ENCODE data around the gene ULBP3.

DNA sequence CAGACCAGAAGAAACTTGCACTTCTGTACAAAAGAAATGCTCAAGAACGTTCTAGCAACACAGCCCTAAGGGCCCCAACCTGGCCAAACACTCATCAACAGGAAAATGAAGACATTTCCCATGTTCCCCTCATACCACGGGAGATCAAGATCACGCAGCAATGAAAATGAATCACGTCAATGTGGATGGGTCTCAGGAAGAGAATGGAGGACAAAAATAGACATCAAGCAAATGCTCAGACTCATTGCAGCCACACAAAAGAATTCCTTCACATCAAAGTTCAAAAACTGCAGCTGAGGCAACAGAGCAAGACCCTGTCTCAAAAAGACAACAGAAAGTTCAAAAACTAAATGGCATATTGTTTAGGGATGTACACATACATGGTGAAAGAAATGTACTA lies 18.1 kb downstream of the ULBP3 start:
- TF ChIP-seq CTCF (conservative IDR thresholded peaks at IDR 0.05 in 1 of 2, IDR thresholded peaks at IDR 0.05 in 1 of 2; ENCODE audit: low read depth in 1 of 2, low read length in 2 of 2) = no peak
- no peak for TF ChIP-seq EZH2 (IDR thresholded peaks at IDR 0.05; ENCODE audit: low read length, missing control alignments)
